MM.1S (cell line): Measurements from ENCODE around the gene SYT2.
"Not testable (repeated sequence)": the region's sequence is repeated elsewhere in the genome, so short reads cannot be mapped to it uniquely, and the experiment has no call there.

Experiments
- DNase-seq: peaks from one replicate; pipeline ENCODE4 v3.0.0-alpha.2; 2015
- H2AFZ ChIP-seq: fragments of 300-600 bp; sonication (generic); 2 replicates; pipeline ENCODE4 v1.6.0; 2016; ENCODE audit warnings: antibody characterized with exemption, low read length
- H3F3A ChIP-seq: fragments of 300-600 bp; sonication (generic); 2 replicates; pipeline ENCODE4 v1.6.1; 2016; ENCODE audit warnings: mild to moderate bottlenecking, antibody characterized with exemption, low read length, moderate library complexity, mixed read lengths; ENCODE audit not compliant: insufficient read depth
- H3K27ac ChIP-seq: fragments of 300-600 bp; sonication (generic); 2 replicates; pipeline ENCODE4 v1.5.1; 2016; ENCODE audit warnings: mild to moderate bottlenecking, low read length
- H3K27me3 ChIP-seq: fragments of 300-600 bp; sonication (generic); replicated peaks from 2 replicates; pipeline ENCODE4 v1.6.0; 2016; ENCODE audit warnings: low read length; ENCODE audit not compliant: insufficient read depth
- H3K36me3 ChIP-seq: fragments of 300-600 bp; sonication (generic); replicated peaks from 2 replicates; pipeline ENCODE4 v1.6.1; 2016; ENCODE audit warnings: mild to moderate bottlenecking, low read length, mixed read lengths; ENCODE audit not compliant: insufficient read depth
- H3K4me1 ChIP-seq: fragments of 300-600 bp; sonication (generic); 2 replicates; pipeline ENCODE4 v1.6.1; 2016; ENCODE audit warnings: low read length, mixed read lengths
- H3K4me2 ChIP-seq: fragments of 300-600 bp; sonication (generic); 2 replicates; pipeline ENCODE4 v1.6.0; 2016; ENCODE audit warnings: low read depth, low read length
- H3K4me3 ChIP-seq: fragments of 300-600 bp; sonication (generic); 2 replicates; pipeline ENCODE4 v1.5.1; 2016; ENCODE audit warnings: low read length, mixed read lengths
- H3K79me2 ChIP-seq: fragments of 300-600 bp; sonication (generic); 2 replicates; pipeline ENCODE4 v1.6.1; 2016; ENCODE audit warnings: mixed run types, low read length, mixed read lengths
- H3K9ac ChIP-seq: fragments of 300-600 bp; sonication (generic); 2 replicates; pipeline ENCODE4 v1.6.1; 2016; ENCODE audit warnings: low read length, mixed read lengths
- H3K9me2 ChIP-seq: fragments of 300-600 bp; sonication (generic); replicated peaks from 2 replicates; pipeline ENCODE4 v1.6.1; 2016; ENCODE audit warnings: mild to moderate bottlenecking, low read length, mixed read lengths; ENCODE audit not compliant: insufficient read depth
- H3K9me3 ChIP-seq: fragments of 300-600 bp; sonication (generic); replicated peaks from 2 replicates; pipeline ENCODE4 v1.6.1; 2016; ENCODE audit warnings: mild to moderate bottlenecking, low read length, mixed read lengths; ENCODE audit not compliant: insufficient read depth
- H4K20me1 ChIP-seq: fragments of 300-600 bp; sonication (generic); 2 replicates; pipeline ENCODE4 v1.6.1; 2016; ENCODE audit warnings: mild to moderate bottlenecking, low read length, moderate library complexity, mixed read lengths; ENCODE audit not compliant: insufficient read depth
- EZH2 ChIP-seq: fragments of 300-600 bp; sonication (generic); optimal IDR thresholded peaks from 2 replicates; pipeline ENCODE3; 2017; ENCODE audit warnings: low read depth, mild to moderate bottlenecking, antibody characterized with exemption, low read length, mixed read lengths
- EZH2phosphoT487 ChIP-seq: fragments of 300-600 bp; sonication (generic); IDR thresholded peaks from 2 replicates; pipeline ENCODE4 v1.6.1; 2018; ENCODE audit warnings: antibody characterized with exemption, low read length
- TF ChIP-seq, protein P1 (sequence below): fragments of 300-600 bp; sonication (generic); IDR thresholded peaks from 2 replicates; pipeline ENCODE4 v1.5.1; 2016; ENCODE audit warnings: antibody characterized with exemption, low read length, mixed read lengths

The SYT2 gene

GRCh38 chr1:202623075-202623474 is 87.2 kb downstream of the SYT2 start:
- Histone ChIP-seq H3K27ac (no peak overlapping the region), H3K27me3 (no peaks in the 10 kb centered on the region), H3K9me2 (no peaks in the 10 kb centered on the region), H3K9ac (no peak overlapping the region), H3K4me1 (peaks cover 5% of the 10 kb centered on the region), H3K4me2 (no peak overlapping the region), H3K79me2 (no peaks in the 10 kb centered on the region), H3K4me3 (no peak overlapping the region), H2AFZ (no peak overlapping the region), H4K20me1 (no peaks in the 10 kb centered on the region), H3K9me3 (no peaks in the 10 kb centered on the region), H3K36me3 (no peaks in the 10 kb centered on the region), H3F3A (no peaks in the 10 kb centered on the region)
- no peak for DNase-seq
- TF ChIP-seq EZH2phosphoT487 (no peak), EZH2 (no peak)
- TF ChIP-seq, protein P1, sequence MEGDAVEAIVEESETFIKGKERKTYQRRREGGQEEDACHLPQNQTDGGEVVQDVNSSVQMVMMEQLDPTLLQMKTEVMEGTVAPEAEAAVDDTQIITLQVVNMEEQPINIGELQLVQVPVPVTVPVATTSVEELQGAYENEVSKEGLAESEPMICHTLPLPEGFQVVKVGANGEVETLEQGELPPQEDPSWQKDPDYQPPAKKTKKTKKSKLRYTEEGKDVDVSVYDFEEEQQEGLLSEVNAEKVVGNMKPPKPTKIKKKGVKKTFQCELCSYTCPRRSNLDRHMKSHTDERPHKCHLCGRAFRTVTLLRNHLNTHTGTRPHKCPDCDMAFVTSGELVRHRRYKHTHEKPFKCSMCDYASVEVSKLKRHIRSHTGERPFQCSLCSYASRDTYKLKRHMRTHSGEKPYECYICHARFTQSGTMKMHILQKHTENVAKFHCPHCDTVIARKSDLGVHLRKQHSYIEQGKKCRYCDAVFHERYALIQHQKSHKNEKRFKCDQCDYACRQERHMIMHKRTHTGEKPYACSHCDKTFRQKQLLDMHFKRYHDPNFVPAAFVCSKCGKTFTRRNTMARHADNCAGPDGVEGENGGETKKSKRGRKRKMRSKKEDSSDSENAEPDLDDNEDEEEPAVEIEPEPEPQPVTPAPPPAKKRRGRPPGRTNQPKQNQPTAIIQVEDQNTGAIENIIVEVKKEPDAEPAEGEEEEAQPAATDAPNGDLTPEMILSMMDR: no peak

GRCh38 chr1:202622388-202622787 is 87.9 kb downstream of the SYT2 start:
- Histone ChIP-seq H3K27ac (no peak overlapping the region), H3K9ac (no peak overlapping the region), H3K27me3 (no peaks in the 10 kb centered on the region), H3F3A (no peaks in the 10 kb centered on the region), H4K20me1 (no peaks in the 10 kb centered on the region), H3K4me2 (no peak overlapping the region), H3K9me2 (no peaks in the 10 kb centered on the region), H3K4me1 (0 out of 2 replicates have a peak, but pooled peaks cover 4% of the 10 kb centered on the region), H3K79me2 (no peaks in the 10 kb centered on the region), H3K36me3 (no peaks in the 10 kb centered on the region), H3K4me3 (no peak overlapping the region), H2AFZ (no peak overlapping the region), H3K9me3 (no peaks in the 10 kb centered on the region)
- DNase-seq: no peak
- no peak for TF ChIP-seq EZH2phosphoT487
- TF ChIP-seq, protein P1: no peak
- no peak for TF ChIP-seq EZH2

GRCh38 chr1:202621446-202621845 is 88.8 kb downstream of the SYT2 start:
- H3K27me3 ChIP-seq: no peaks in the 10 kb centered on the region
- no peaks in the 10 kb centered on the region for H3K79me2 ChIP-seq
- H3K9me3 ChIP-seq: no peaks in the 10 kb centered on the region
- no peak overlapping the region for H3K9ac ChIP-seq
- no peaks in the 10 kb centered on the region for H3K9me2 ChIP-seq
- no peak overlapping the region for H2AFZ ChIP-seq
- no peaks in the 10 kb centered on the region for H4K20me1 ChIP-seq
- no peak for DNase-seq
- H3K4me3 ChIP-seq: no peak overlapping the region
- peaks cover 4% of the 10 kb centered on the region; the same call in 1 of the 2 replicates for H3F3A ChIP-seq
- peaks cover 10% of the 10 kb centered on the region for H3K4me1 ChIP-seq
- no peak overlapping the region for H3K4me2 ChIP-seq
- H3K27ac ChIP-seq: no peak overlapping the region
- H3K36me3 ChIP-seq: no peaks in the 10 kb centered on the region
- no peak for TF ChIP-seq EZH2
- no peak for TF ChIP-seq EZH2phosphoT487
- TF ChIP-seq, protein P1: no peak

DNA sequence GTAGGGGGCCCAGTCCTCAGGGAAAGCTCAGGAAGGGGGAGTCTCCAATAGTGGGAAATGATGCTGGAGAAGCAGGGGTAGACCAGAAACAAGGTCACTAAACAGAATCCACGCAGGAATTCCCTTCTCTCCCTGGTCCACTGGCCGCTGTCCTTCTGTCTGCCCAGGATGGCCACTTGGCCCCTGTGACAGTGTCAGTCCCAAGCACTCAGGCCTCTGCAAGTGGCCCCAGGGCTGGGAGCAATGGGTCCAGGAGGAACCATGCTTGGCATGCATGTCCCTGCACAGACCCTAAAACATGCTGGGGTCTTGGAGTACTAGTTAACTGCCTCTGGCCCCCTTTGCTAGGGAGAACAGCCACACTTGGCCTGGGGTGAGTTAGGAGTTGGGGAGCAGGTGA is 90.2 kb downstream of the SYT2 start:
- H3K27me3 ChIP-seq, H3K9me2 ChIP-seq, H3K9me3 ChIP-seq, H3K27ac ChIP-seq, H3K4me3 ChIP-seq, DNase-seq, H3K4me2 ChIP-seq, H3K79me2 ChIP-seq, H3K9ac ChIP-seq, H4K20me1 ChIP-seq, H3K36me3 ChIP-seq, H2AFZ ChIP-seq: not testable (repeated sequence)
- Histone ChIP-seq H3K4me1 (peaks cover 23% of the 10 kb centered on the region), H3F3A (peaks cover 18% of the 10 kb centered on the region)
